K562 (cell line): ENCODE results near the gene DHX35.

Experiments
- CBX1 ChIP-seq: sonication (generic); IDR thresholded peaks from 2 replicates; pipeline ENCODE4 v1.6.1; 2016; ENCODE audit warnings: antibody characterized with exemption, low read depth, mild to moderate bottlenecking
- CHCHD3 ChIP-seq: fragments of 250-450 bp; sonication (Bioruptor Pico); IDR thresholded peaks from 2 replicates; pipeline ENCODE4 v2.1.2; 2022; ENCODE audit warnings: mild to moderate bottlenecking
- FOXA3 ChIP-seq, 2 experiments: fragments of 450-650 bp in 1 of 2; sonication (generic) in 1 of 2; formaldehyde crosslinking; IDR thresholded peaks in 1 of 2; conservative IDR thresholded peaks in 1 of 2; 2 replicates each; pipeline versions ENCODE4 v1.4.0 to v1.8.0; 2020 to 2022; ENCODE audit warnings: mild to moderate bottlenecking in 2 of 2, missing genetic modification reagents in 1 of 2
- HDAC2 ChIP-seq: fragments of 450-650 bp; IDR thresholded peaks from 2 replicates; pipeline ENCODE4 v1.6.1; 2016; ENCODE audit warnings: mild to moderate bottlenecking
- TEAD4 ChIP-seq, 2 experiments: sonication (generic) in 1 of 2; formaldehyde crosslinking in 1 of 2; IDR thresholded peaks; 2 replicates each; pipeline versions ENCODE4 v1.6.1 to v1.8.0; 2012 to 2022; ENCODE audit warnings: borderline replicate concordance in 1 of 2, inconsistent platforms in 1 of 2, low read length in 1 of 2, mild to moderate bottlenecking in 1 of 2, missing genetic modification reagents in 1 of 2
- ZNF766 ChIP-seq: fragments of 200-800 bp; sonication (Bioruptor generic); conservative IDR thresholded peaks from 2 replicates; pipeline ENCODE4 v1.6.1; 2016; ENCODE audit warnings: missing genetic modification characterization, missing compliant biosample characterization
- TF ChIP-seq, protein P1 (sequence below), 3 experiments: IDR thresholded peaks in 2 of 3; conservative IDR thresholded peaks in 1 of 3; 2 replicates each; pipeline ENCODE4 v1.5.1; 2011 to 2012; ENCODE audit warnings: low read length in 3 of 3, mild to moderate bottlenecking in 3 of 3, control low read depth in 2 of 3, improper control_type of control experiment in 1 of 3, inconsistent platforms in 1 of 3, low read depth in 1 of 3, mixed read lengths in 1 of 3, moderate library complexity in 1 of 3; ENCODE audit not compliant: insufficient read depth in 2 of 3
- TF ChIP-seq, protein P2 (sequence below): fragments of 250-450 bp; sonication (Bioruptor Pico); IDR thresholded peaks from 2 replicates; pipeline ENCODE4 v1.9.0; 2021; ENCODE audit warnings: mild to moderate bottlenecking

DNA sequence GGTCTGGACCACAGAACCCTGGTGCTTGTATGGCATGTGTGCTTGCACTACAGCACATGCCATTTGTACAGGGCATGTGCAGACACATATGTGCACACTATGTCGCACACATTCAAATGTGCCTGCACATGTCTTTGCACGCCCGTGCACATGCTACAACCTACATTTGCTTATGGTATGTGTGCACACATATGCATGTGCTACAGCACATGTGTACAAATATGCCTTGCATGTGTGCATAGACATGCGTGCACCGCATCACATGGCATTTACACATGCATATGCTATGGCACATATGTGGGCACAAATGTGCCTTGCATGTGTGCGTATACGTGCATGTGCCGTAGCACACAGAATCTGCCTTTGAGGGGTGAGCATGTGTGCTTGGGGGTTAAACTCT, 90.5 kb downstream of the DHX35 start:
- TF ChIP-seq ZNF766 (CRISPR knock-in tag), result no peak
- TF ChIP-seq CBX1, result no peak
- TF ChIP-seq TEAD4 (IDR thresholded peaks at IDR 0.05; ENCODE audit: low read length), result no peak
- no peak for TF ChIP-seq TEAD4 (CRISPR knock-in tag; IDR thresholded peaks at IDR 0.05; ENCODE audit: borderline replicate concordance)
- TF ChIP-seq FOXA3 (CRISPR knock-in tag; conservative IDR thresholded peaks at IDR 0.05 in 1 of 2, IDR thresholded peaks at IDR 0.05 in 1 of 2), result no peak
- TF ChIP-seq, protein P1, sequence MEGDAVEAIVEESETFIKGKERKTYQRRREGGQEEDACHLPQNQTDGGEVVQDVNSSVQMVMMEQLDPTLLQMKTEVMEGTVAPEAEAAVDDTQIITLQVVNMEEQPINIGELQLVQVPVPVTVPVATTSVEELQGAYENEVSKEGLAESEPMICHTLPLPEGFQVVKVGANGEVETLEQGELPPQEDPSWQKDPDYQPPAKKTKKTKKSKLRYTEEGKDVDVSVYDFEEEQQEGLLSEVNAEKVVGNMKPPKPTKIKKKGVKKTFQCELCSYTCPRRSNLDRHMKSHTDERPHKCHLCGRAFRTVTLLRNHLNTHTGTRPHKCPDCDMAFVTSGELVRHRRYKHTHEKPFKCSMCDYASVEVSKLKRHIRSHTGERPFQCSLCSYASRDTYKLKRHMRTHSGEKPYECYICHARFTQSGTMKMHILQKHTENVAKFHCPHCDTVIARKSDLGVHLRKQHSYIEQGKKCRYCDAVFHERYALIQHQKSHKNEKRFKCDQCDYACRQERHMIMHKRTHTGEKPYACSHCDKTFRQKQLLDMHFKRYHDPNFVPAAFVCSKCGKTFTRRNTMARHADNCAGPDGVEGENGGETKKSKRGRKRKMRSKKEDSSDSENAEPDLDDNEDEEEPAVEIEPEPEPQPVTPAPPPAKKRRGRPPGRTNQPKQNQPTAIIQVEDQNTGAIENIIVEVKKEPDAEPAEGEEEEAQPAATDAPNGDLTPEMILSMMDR (IDR thresholded peaks at IDR 0.05 in 2 of 3, conservative IDR thresholded peaks at IDR 0.05 in 1 of 3; ENCODE audit: insufficient read depth in 2 of 3, low read depth in 1 of 3, low read length in 3 of 3), result no peak
- no peak for TF ChIP-seq CHCHD3 (CRISPR knock-in tag)
- TF ChIP-seq, protein P2, sequence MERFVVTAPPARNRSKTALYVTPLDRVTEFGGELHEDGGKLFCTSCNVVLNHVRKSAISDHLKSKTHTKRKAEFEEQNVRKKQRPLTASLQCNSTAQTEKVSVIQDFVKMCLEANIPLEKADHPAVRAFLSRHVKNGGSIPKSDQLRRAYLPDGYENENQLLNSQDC (CRISPR knock-in tag), result no peak
- no peak for TF ChIP-seq HDAC2
